MM.1S (cell line): ENCODE results near the gene ZNF138.

Source experiments
- DNase-seq: peaks from one replicate; pipeline ENCODE4 v3.0.0-alpha.2; 2015
- H2AFZ ChIP-seq: fragments of 300-600 bp; sonication (generic); 2 replicates; pipeline ENCODE4 v1.6.0; 2016; ENCODE audit warnings: antibody characterized with exemption, low read length
- H3F3A ChIP-seq: fragments of 300-600 bp; sonication (generic); 2 replicates; pipeline ENCODE4 v1.6.1; 2016; ENCODE audit warnings: mild to moderate bottlenecking, antibody characterized with exemption, low read length, moderate library complexity, mixed read lengths; ENCODE audit not compliant: insufficient read depth
- H3K27ac ChIP-seq: fragments of 300-600 bp; sonication (generic); 2 replicates; pipeline ENCODE4 v1.5.1; 2016; ENCODE audit warnings: mild to moderate bottlenecking, low read length
- H3K27me3 ChIP-seq: fragments of 300-600 bp; sonication (generic); replicated peaks from 2 replicates; pipeline ENCODE4 v1.6.0; 2016; ENCODE audit warnings: low read length; ENCODE audit not compliant: insufficient read depth
- H3K36me3 ChIP-seq: fragments of 300-600 bp; sonication (generic); replicated peaks from 2 replicates; pipeline ENCODE4 v1.6.1; 2016; ENCODE audit warnings: mild to moderate bottlenecking, low read length, mixed read lengths; ENCODE audit not compliant: insufficient read depth
- H3K4me1 ChIP-seq: fragments of 300-600 bp; sonication (generic); 2 replicates; pipeline ENCODE4 v1.6.1; 2016; ENCODE audit warnings: low read length, mixed read lengths
- H3K4me2 ChIP-seq: fragments of 300-600 bp; sonication (generic); 2 replicates; pipeline ENCODE4 v1.6.0; 2016; ENCODE audit warnings: low read depth, low read length
- H3K4me3 ChIP-seq: fragments of 300-600 bp; sonication (generic); 2 replicates; pipeline ENCODE4 v1.5.1; 2016; ENCODE audit warnings: low read length, mixed read lengths
- H3K79me2 ChIP-seq: fragments of 300-600 bp; sonication (generic); 2 replicates; pipeline ENCODE4 v1.6.1; 2016; ENCODE audit warnings: mixed run types, low read length, mixed read lengths
- H3K9ac ChIP-seq: fragments of 300-600 bp; sonication (generic); 2 replicates; pipeline ENCODE4 v1.6.1; 2016; ENCODE audit warnings: low read length, mixed read lengths
- H3K9me2 ChIP-seq: fragments of 300-600 bp; sonication (generic); replicated peaks from 2 replicates; pipeline ENCODE4 v1.6.1; 2016; ENCODE audit warnings: mild to moderate bottlenecking, low read length, mixed read lengths; ENCODE audit not compliant: insufficient read depth
- H3K9me3 ChIP-seq: fragments of 300-600 bp; sonication (generic); replicated peaks from 2 replicates; pipeline ENCODE4 v1.6.1; 2016; ENCODE audit warnings: mild to moderate bottlenecking, low read length, mixed read lengths; ENCODE audit not compliant: insufficient read depth
- H4K20me1 ChIP-seq: fragments of 300-600 bp; sonication (generic); 2 replicates; pipeline ENCODE4 v1.6.1; 2016; ENCODE audit warnings: mild to moderate bottlenecking, low read length, moderate library complexity, mixed read lengths; ENCODE audit not compliant: insufficient read depth
- CTCF ChIP-seq: fragments of 300-600 bp; sonication (generic); IDR thresholded peaks from 2 replicates; pipeline ENCODE4 v1.5.1; 2016; ENCODE audit warnings: antibody characterized with exemption, low read length, mixed read lengths
- EZH2 ChIP-seq: fragments of 300-600 bp; sonication (generic); optimal IDR thresholded peaks from 2 replicates; pipeline ENCODE3; 2017; ENCODE audit warnings: low read depth, mild to moderate bottlenecking, antibody characterized with exemption, low read length, mixed read lengths
- EZH2phosphoT487 ChIP-seq: fragments of 300-600 bp; sonication (generic); IDR thresholded peaks from 2 replicates; pipeline ENCODE4 v1.6.1; 2018; ENCODE audit warnings: antibody characterized with exemption, low read length

ZNF138 gene

GRCh38 chr7:64838691-64839090 is 44.5 kb downstream of the ZNF138 start:
- Histone ChIP-seq H3K4me2 (no peak overlapping the region), H3K9me2 (no peaks in the 10 kb centered on the region), H3F3A (no peaks in the 10 kb centered on the region), H3K27ac (no peak overlapping the region), H3K9me3 (no peaks in the 10 kb centered on the region), H3K4me1 (no peaks in the 10 kb centered on the region), H3K27me3 (no peaks in the 10 kb centered on the region), H3K79me2 (no peaks in the 10 kb centered on the region), H2AFZ (no peak overlapping the region), H3K4me3 (no peak overlapping the region), H3K9ac (no peak overlapping the region), H3K36me3 (no peaks in the 10 kb centered on the region), H4K20me1 (no peaks in the 10 kb centered on the region)
- TF ChIP-seq EZH2phosphoT487 (no peak), EZH2 (no peak), CTCF (no peak)
- DNase-seq, result no peak

DNA sequence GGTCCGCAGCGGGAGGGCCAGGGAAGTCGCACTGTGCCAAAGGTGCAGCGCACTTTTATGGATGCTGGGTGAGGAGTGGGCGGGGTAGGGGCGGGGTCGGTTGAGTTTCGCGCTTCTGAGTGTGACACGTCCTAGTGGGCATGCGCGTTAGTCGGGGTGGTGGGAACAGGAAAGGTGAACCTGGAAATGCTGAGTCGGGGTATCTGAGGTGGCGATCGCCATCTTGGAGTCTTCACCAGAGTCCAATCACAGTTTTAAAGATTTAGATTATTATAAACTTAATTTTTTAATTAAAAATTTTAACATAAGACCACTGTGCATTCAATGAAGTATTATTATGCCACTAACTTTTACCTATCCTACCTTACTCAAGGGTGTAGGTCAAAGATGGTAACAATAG is 45.7 kb downstream of the ZNF138 start:
- TF ChIP-seq EZH2 (no peak), EZH2phosphoT487 (no peak), CTCF (no peak)
- H3F3A ChIP-seq, result no peaks in the 10 kb centered on the region

GRCh38 chr7:64849250-64849923 is 55.2 kb downstream of the ZNF138 start:
- Histone ChIP-seq H3K4me1 (no peaks in the 10 kb centered on the region), H3F3A (no peaks in the 10 kb centered on the region), H4K20me1 (no peaks in the 10 kb centered on the region), H2AFZ (no peak overlapping the region), H3K79me2 (no peaks in the 10 kb centered on the region), H3K9ac (no peak overlapping the region), H3K27ac (no peak overlapping the region), H3K9me2 (no peaks in the 10 kb centered on the region), H3K9me3 (no peaks in the 10 kb centered on the region), H3K4me3 (no peak overlapping the region), H3K4me2 (no peak overlapping the region), H3K27me3 (no peaks in the 10 kb centered on the region), H3K36me3 (no peaks in the 10 kb centered on the region)
- no peak for TF ChIP-seq EZH2
- TF ChIP-seq EZH2phosphoT487, result no peak
- TF ChIP-seq CTCF, result no peak
- DNase-seq, result no peak

More for the DNA sequence above, 45.7 kb downstream of the ZNF138 start:
- Histone ChIP-seq H3K36me3 (no peaks in the 10 kb centered on the region), H3K79me2 (no peaks in the 10 kb centered on the region), H3K9me2 (no peaks in the 10 kb centered on the region), H3K9me3 (no peaks in the 10 kb centered on the region), H3K4me3 (no peak overlapping the region), H3K27ac (no peak overlapping the region), H3K4me2 (no peak overlapping the region), H2AFZ (no peak overlapping the region), H4K20me1 (no peaks in the 10 kb centered on the region), H3K27me3 (no peaks in the 10 kb centered on the region), H3K4me1 (no peaks in the 10 kb centered on the region), H3K9ac (no peak overlapping the region)
- DNase-seq, result no peak
